ENCODE measurements around the gene ING4.

DNA sequence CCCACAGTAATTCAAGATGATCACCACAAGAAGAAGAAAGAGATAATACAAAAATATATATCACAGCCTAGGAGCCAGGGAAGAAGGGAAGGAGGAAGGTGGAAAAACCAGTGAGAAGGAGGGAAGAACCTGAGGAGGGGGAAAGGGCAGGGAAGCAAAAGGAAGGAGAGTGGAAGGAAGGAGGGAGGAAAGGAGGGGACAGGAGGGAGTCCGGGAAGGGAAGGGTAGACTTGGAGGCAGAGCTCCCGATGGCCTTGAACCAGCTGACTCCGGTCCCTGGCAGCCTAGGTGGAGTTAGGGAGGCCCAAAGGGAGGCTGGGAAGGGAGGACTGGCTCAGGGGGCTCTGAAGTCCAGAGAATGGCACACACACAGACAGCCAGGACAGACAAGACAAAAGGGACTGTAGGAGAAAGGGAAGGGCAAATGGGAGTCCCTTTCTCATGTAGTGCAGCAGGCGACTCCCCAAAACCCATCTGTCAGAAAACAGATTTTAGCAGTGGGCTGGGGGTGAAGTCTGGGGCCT, 31.0 kb upstream of the ING4 start:
- TF ChIP-seq POLR2AphosphoS5 (IDR thresholded peaks at IDR 0.05; ENCODE audit: low read depth, low read length): no peak
- no peak for TF ChIP-seq TAF1 (IDR thresholded peaks at IDR 0.05; ENCODE audit: low read depth, low read length)
- no peak for TF ChIP-seq POLR2A (IDR thresholded peaks at IDR 0.05; ENCODE audit: low read depth, low read length)
- no peak for TF ChIP-seq SPI1 (IDR thresholded peaks at IDR 0.05; ENCODE audit: low read depth, low read length)

All from GM12891 (cell line).